ENCODE measurements around the gene HIGD2A. TPM values are rescaled to one million over a fixed set of nuclear protein-coding genes. Genes with fewer than 3 reads are reported as not detected.

The HIGD2A gene
- total and polyA plus RNA-seq, 11 donors, result 177 to 454 (median 222) TPM

- TF ChIP-seq POLR2A (IDR thresholded peaks at IDR 0.05) (no peak), CTCF (IDR thresholded peaks at IDR 0.05) (no peak)
- ATAC-seq (peak; percentile 89 to 92 (median 91)), DNase-seq (peak in 4 of 5 donors; percentile 58 to 86 (median 71))
- no peak overlapping the region for H3K4me3 ChIP-seq
- peaks cover 0 to 24% (median 1%) of the 10 kb centered on the region in 12 donors for H3K4me1 ChIP-seq
- intact Hi-C loops (cut with DNase I), result loop anchor here in 1 of 10 donors (5.0 kb wide), 1 partner anchor 33 kb away; the partner anchor contains the start of gene KIAA1191
- no peaks in the 10 kb centered on the region for H3K9me3 ChIP-seq
- no peaks in the 10 kb centered on the region for H3K27me3 ChIP-seq
- H3K36me3 ChIP-seq, result peaks cover 2 to 72% (median 49%) of the 10 kb centered on the region in 9 donors
- WGBS, 4 donors, result 44 to 63% (median 58%) methylated on average over 11 of the region's 11 CpGs
- H3K27ac ChIP-seq, result peak overlapping the region in 11 of 12 donors; percentile 26 to 83 (median 76)
These were observed 6.5 kb downstream of the HIGD2A start for GRCh38 chr5:176394881-176395675.

DNA sequence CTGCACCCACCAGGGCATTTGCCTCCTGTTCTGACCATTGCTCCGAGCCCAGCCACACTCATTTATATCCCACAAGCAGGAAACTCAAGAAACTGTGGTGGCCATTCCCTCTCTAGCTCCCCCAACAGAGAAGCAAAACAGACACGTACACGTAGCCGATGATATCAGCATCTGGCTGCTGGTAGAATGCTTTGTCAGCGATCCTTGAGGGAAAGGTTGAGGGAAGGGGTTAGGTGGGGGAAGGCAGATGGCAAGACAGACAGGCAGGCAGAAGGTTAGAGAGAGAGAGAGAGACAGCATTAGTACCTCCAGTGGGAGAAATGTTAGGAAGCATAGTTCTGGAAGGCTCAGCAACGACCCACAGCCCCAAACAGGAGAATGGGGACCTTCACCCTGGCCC, 7.8 kb downstream of the HIGD2A start:
- ATAC-seq (no peak), DNase-seq (peak in 1 of 5 donors; percentile 10)
- 54 to 63% (median 56%) methylated on average over 6 of the region's 6 CpGs for WGBS, 4 donors
- H3K27me3 ChIP-seq, result no peaks in the 10 kb centered on the region
- H3K27ac ChIP-seq, result peak overlapping the region in 7 of 12 donors; percentile 17 to 79 (median 50)
- H3K36me3 ChIP-seq, result peaks cover 2 to 60% (median 41%) of the 10 kb centered on the region in 9 donors
- no peak overlapping the region for H3K4me3 ChIP-seq
- intact Hi-C loops (cut with DNase I), result loop anchor here in 1 of 10 donors (5.0 kb wide), 1 partner anchor 34 kb away; the partner anchor contains the start of gene KIAA1191
- H3K4me1 ChIP-seq, result peaks cover 0 to 33% (median 9%) of the 10 kb centered on the region in 12 donors
- H3K9me3 ChIP-seq, result no peaks in the 10 kb centered on the region
- TF ChIP-seq CTCF (IDR thresholded peaks at IDR 0.05) (no peak), POLR2A (IDR thresholded peaks at IDR 0.05) (no peak)

- WGBS, 4 donors, result 90 to 93% (median 92%) methylated on average over 16 to 18 of the region's 18 CpGs
- no peaks in the 10 kb centered on the region for H3K9me3 ChIP-seq
- peaks cover 0 to 48% (median 25%) of the 10 kb centered on the region in 12 donors for H3K4me1 ChIP-seq
- H3K27me3 ChIP-seq, result no peaks in the 10 kb centered on the region
- DNase-seq, result peak in 1 of 5 donors; percentile 19
- intact Hi-C loops (cut with DNase I), result loop anchor here in 1 of 10 donors (5.0 kb wide), 1 partner anchor 36 kb away; the partner anchor contains the start of gene KIAA1191
- H3K36me3 ChIP-seq, result peaks cover 0 to 44% (median 27%) of the 10 kb centered on the region in 9 donors
- H3K4me3 ChIP-seq, result no peak overlapping the region
- no peak overlapping the region for H3K27ac ChIP-seq
- no peak for TF ChIP-seq POLR2A (IDR thresholded peaks at IDR 0.05)
- no peak for TF ChIP-seq CTCF (IDR thresholded peaks at IDR 0.05)
- ATAC-seq, result no peak
These were observed 9.3 kb downstream of the HIGD2A start for GRCh38 chr5:176397736-176398420.
